Activated CD8-positive, alpha-beta memory T cell treated with anti-CD3 and anti-CD28 coated beads for 48 hours (primary cell): Measurements from ENCODE around the gene MCF2L2.
"Not testable (repeated sequence)": the region's sequence is repeated elsewhere in the genome, so short reads cannot be mapped to it uniquely, and the experiment has no call there.

Experiments used
- DNase-seq, 3 experiments: peaks; one replicate each; pipeline ENCODE4 v3.0.0-alpha.2; 2020; ENCODE audit warnings: low read depth in 2 of 3, low spot score in 2 of 3

The MCF2L2 gene

GRCh38 chr3:183247011-183247589 lies 181.3 kb downstream of the MCF2L2 start:
- no peak for DNase-seq

GRCh38 chr3:183244981-183245476 lies 183.4 kb downstream of the MCF2L2 start:
- DNase-seq, result no peak

GRCh38 chr3:183244219-183244618 lies 184.2 kb downstream of the MCF2L2 start:
- DNase-seq, result no peak

- DNase-seq, result no peak
Observed at GRCh38 chr3:183242431-183242830, 186.0 kb downstream of the MCF2L2 start.

GRCh38 chr3:183239046-183239445 lies 189.4 kb downstream of the MCF2L2 start:
- DNase-seq, result no peak

- DNase-seq, result no peak
Observed at GRCh38 chr3:183233966-183234365, 194.5 kb downstream of the MCF2L2 start.

- no peak for DNase-seq
Observed at GRCh38 chr3:183230826-183231225, 197.6 kb downstream of the MCF2L2 start.

- DNase-seq, result not testable (repeated sequence)
Observed at GRCh38 chr3:183230251-183230650, 198.2 kb downstream of the MCF2L2 start.

- DNase-seq, result no peak
Observed at GRCh38 chr3:183229178-183229577, 199.2 kb downstream of the MCF2L2 start.

- DNase-seq, result no peak
Observed at GRCh38 chr3:183227586-183227985, 200.8 kb downstream of the MCF2L2 start.

GRCh38 chr3:183226333-183226890 lies 202.0 kb downstream of the MCF2L2 start:
- DNase-seq, result no peak

- DNase-seq, result no peak
Observed at GRCh38 chr3:183224180-183224970, 204.0 kb downstream of the MCF2L2 start.

- DNase-seq, result no peak
Observed at GRCh38 chr3:183222631-183223235, 205.7 kb downstream of the MCF2L2 start.

- DNase-seq, result no peak
Observed at GRCh38 chr3:183220828-183221227, 207.6 kb downstream of the MCF2L2 start.

- no peak for DNase-seq
Observed at GRCh38 chr3:183218826-183219225, 209.6 kb downstream of the MCF2L2 start.

GRCh38 chr3:183217548-183218332 lies 210.7 kb downstream of the MCF2L2 start:
- DNase-seq, result no peak

- no peak for DNase-seq
Observed at GRCh38 chr3:183215591-183216202, 212.7 kb downstream of the MCF2L2 start.

- no peak for DNase-seq
Observed at GRCh38 chr3:183214277-183214612, 214.2 kb downstream of the MCF2L2 start.

- DNase-seq, result no peak
Observed at GRCh38 chr3:183213415-183214276, 214.8 kb downstream of the MCF2L2 start.

GRCh38 chr3:183212565-183212964 lies 215.9 kb downstream of the MCF2L2 start:
- no peak for DNase-seq
